Measurements from ENCODE around the gene CPEB3.
"Not testable (repeated sequence)": the region's sequence is repeated elsewhere in the genome, so short reads cannot be mapped to it uniquely, and the experiment has no call there.

The CPEB3 gene

GRCh38 chr10:92054807-92055206 lies 236.1 kb downstream of the CPEB3 start:
- DNase-seq (ENCODE audit: low read depth) = no peak
- H3K4me3 ChIP-seq (ENCODE audit: low read length) = no peak overlapping the region
- no peak for TF ChIP-seq CTCF (IDR thresholded peaks at IDR 0.05; ENCODE audit: insufficient read depth, low read depth, low read length, missing control alignments)

GRCh38 chr10:92052741-92053140 lies 238.1 kb downstream of the CPEB3 start:
- no peak overlapping the region for H3K4me3 ChIP-seq (ENCODE audit: low read length)
- TF ChIP-seq CTCF (IDR thresholded peaks at IDR 0.05; ENCODE audit: insufficient read depth, low read depth, low read length, missing control alignments) = no peak
- DNase-seq (ENCODE audit: low read depth) = no peak

DNA sequence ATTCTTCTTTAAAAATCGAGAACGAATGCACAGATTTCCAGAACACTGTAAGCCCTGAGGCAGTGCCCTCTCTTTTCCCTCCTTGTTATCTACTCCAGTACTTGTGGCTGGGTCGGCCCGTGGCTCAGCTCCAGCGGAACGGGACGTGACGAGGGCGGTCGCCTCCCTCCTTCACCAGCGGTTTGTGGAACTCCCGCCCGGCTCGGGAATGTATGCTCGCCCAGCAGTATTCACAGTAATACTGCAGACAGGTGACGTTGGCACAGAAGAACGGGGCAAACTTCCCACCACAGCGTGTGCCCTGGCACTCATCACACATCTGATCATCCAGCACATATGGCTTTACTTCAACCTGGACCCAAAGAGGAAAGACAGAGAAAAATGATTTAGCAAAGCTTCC lies 238.8 kb downstream of the CPEB3 start:
- TF ChIP-seq CTCF (IDR thresholded peaks at IDR 0.05; ENCODE audit: insufficient read depth, low read depth, low read length, missing control alignments) = no peak
- H3K4me3 ChIP-seq (ENCODE audit: low read length) = no peak overlapping the region
- DNase-seq (ENCODE audit: low read depth) = no peak

DNA sequence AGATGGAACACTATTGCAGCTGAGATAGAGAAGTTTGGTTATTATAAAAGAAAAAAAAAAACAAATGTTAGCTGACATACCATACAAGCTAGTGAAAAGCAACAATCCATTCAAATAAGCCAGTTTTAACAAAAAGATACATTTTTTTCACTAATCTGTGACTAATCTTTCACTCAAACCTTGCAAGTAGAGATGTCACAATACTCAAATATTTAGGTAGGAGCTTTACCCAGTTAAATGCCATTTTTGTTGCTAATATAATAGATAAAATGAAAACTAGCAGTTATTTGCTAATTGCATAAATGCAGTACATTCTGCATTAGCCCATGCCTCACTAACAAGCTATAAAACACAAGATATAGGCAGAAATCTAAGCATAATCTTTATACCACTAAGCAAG lies 243.7 kb downstream of the CPEB3 start:
- no peak for DNase-seq (ENCODE audit: low read depth)
- no peak for TF ChIP-seq CTCF (IDR thresholded peaks at IDR 0.05; ENCODE audit: insufficient read depth, low read depth, low read length, missing control alignments)
- no peak overlapping the region for H3K4me3 ChIP-seq (ENCODE audit: low read length)

DNA sequence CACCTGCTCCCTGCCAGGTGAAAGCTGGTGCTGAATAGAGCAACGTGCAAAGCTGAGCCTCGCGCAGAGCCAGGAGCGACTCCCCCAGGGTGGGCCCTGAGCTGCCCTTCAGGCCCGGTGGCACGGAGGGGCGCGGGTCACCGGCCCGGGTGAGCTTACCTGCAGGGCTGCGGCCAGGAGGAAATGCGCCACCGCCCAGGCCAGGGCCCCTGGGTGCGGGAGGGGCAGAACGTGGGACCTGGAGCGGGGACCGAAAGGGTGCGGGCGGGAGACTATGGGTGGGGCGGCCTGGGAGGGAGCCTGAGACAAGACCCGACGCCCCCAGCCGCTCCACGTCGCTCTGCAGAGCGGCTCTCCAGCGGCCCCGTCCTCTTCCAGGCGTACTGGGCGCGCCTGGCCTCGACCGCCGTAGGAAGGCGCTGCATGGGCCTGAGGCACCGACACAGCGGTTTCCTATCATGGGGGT lies 245.2 kb downstream of the CPEB3 start:
- TF ChIP-seq CTCF (IDR thresholded peaks at IDR 0.05; ENCODE audit: insufficient read depth, low read depth, low read length, missing control alignments) = no peak
- no peak overlapping the region for H3K4me3 ChIP-seq (ENCODE audit: low read length)
- DNase-seq (ENCODE audit: low read depth) = no peak

- no peak overlapping the region for H3K4me3 ChIP-seq (ENCODE audit: low read length)
- no peak for TF ChIP-seq CTCF (IDR thresholded peaks at IDR 0.05; ENCODE audit: insufficient read depth, low read depth, low read length, missing control alignments)
- DNase-seq (ENCODE audit: low read depth) = no peak
Measured at GRCh38 chr10:92042541-92042940, 248.3 kb downstream of the CPEB3 start.

DNA sequence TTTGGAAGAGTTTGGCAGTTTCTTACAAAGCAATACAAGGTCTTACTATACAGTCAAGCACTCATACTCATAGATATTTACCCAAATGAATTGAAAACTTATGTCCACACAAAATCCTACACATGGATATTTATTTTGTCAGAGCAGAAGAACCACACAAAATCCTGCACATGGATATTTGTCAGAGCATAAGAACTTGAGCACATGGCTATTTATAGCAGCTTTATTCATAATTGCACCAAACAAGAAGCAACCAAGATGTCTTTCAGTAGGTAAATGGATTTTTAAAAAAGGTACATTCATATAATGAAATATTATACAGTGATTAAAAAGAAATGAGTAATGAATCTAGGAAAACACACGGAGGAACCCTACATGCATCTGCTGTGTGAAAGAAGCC lies 251.9 kb downstream of the CPEB3 start:
- H3K4me3 ChIP-seq (ENCODE audit: low read length) = no peak overlapping the region
- no peak for DNase-seq (ENCODE audit: low read depth)
- TF ChIP-seq CTCF (IDR thresholded peaks at IDR 0.05; ENCODE audit: insufficient read depth, low read depth, low read length, missing control alignments) = no peak

DNA sequence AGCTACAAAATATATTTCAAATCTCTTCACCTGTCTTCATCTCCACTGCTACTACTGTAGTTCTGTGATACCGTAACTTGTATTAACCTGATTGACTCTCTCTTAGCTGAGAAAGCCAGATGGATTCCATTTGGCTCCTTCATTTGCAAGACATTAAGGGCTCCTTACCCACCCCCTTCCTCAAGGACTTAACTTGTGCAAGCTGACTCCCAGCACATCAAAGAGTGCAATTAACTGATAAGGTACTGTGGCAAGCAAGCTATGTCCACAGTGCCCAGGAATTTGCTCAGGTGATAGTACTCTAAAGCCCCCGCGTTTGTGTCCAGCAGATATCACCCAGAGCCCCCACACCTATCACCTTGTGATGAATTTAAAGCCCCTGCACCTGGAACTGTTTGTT lies 257.8 kb downstream of the CPEB3 start:
- not testable (repeated sequence) for DNase-seq (ENCODE audit: low read depth); H3K4me3 ChIP-seq (ENCODE audit: low read length)
